AG04450 (cell line): ENCODE data around the gene SLC13A1. TPM values are rescaled to one million over a fixed set of nuclear protein-coding genes. Genes with fewer than 3 reads are reported as not detected.

Experiments used
- CTCF ChIA-PET: fragments of 300-600, 350-600 bp; formaldehyde crosslinking; extraction: SDS; loops from one replicate; lab custom pipeline; 2022; ENCODE audit warnings: antibody characterized with exemption, inconsistent platforms; lab: Charles Lee
- POLR2A ChIA-PET: fragments of 350-600 bp; formaldehyde crosslinking; extraction: SDS; loops from one replicate; lab custom pipeline; 2021; ENCODE audit warnings: antibody characterized with exemption, inconsistent platforms; lab: Yijun Ruan, JAX
- DNase-seq: peaks from one replicate; pipeline ENCODE4 v3.0.0-alpha.2; 2011; ENCODE audit warnings: low read depth, low spot score
- H3K27ac ChIP-seq: one replicate; pipeline ENCODE4 v1.5.1; 2012; ENCODE audit warnings: low read depth, low read length, control low read depth
- H3K27me3 ChIP-seq: one replicate; pipeline ENCODE4 v1.6.0; 2012; ENCODE audit warnings: low read length; ENCODE audit not compliant: control insufficient read depth, insufficient read depth
- H3K4me3 ChIP-seq: 2 replicates; pipeline ENCODE4 v1.5.1; 2011; ENCODE audit warnings: mild to moderate bottlenecking, low read depth, low read length, control low read depth
- H3K9me3 ChIP-seq: 2 replicates; pipeline ENCODE4 v1.5.1; 2012; ENCODE audit warnings: low read length; ENCODE audit not compliant: control insufficient read depth, insufficient read depth
- CTCF ChIP-seq: IDR thresholded peaks from 2 replicates; pipeline ENCODE4 v1.5.1; 2011; ENCODE audit warnings: low read depth, low read length, control low read depth, inconsistent platforms
- polyA plus RNA-seq: library from polyadenylated mRNA; depleted of rRNA; stranded (reverse); fragments of >200 nt; gene quantifications from 2 replicates; pipeline ENCODE4 v1.2.3, GENCODE V29; 2011

SLC13A1 gene
- polyA plus RNA-seq, 1 experiment = not detected

GRCh38 chr7:123114288-123114687 is 85.5 kb downstream of the SLC13A1 start:
- TF ChIP-seq CTCF = no peak
- CTCF ChIA-PET = no interaction called here
- no peak for DNase-seq

GRCh38 chr7:123112833-123113232 is 86.9 kb downstream of the SLC13A1 start:
- no peak overlapping the region for H3K4me3 ChIP-seq
- DNase-seq = no peak
- ChIA-PET POLR2A (no interaction called here), CTCF (no interaction called here)
- peaks cover 10% of the 10 kb centered on the region; the same call in 1 of the 2 replicates for H3K9me3 ChIP-seq
- H3K27ac ChIP-seq = no peak overlapping the region
- no peak for TF ChIP-seq CTCF
- no peaks in the 10 kb centered on the region for H3K27me3 ChIP-seq

More at GRCh38 chr7:123114288-123114687, 85.5 kb downstream of the SLC13A1 start:
- H3K9me3 ChIP-seq = peaks cover 10% of the 10 kb centered on the region; the same call in 1 of the 2 replicates
- H3K4me3 ChIP-seq = no peak overlapping the region
- H3K27me3 ChIP-seq = no peaks in the 10 kb centered on the region
- H3K27ac ChIP-seq = no peak overlapping the region
- POLR2A ChIA-PET = no interaction called here

GRCh38 chr7:123099712-123100111 is 100.1 kb downstream of the SLC13A1 start:
- H3K27ac ChIP-seq = no peak overlapping the region
- no peak for TF ChIP-seq CTCF
- no peak overlapping the region for H3K4me3 ChIP-seq
- H3K27me3 ChIP-seq = no peaks in the 10 kb centered on the region
- no peak for DNase-seq
- ChIA-PET CTCF (no interaction called here), POLR2A (no interaction called here)
- H3K9me3 ChIP-seq = no peaks in the 10 kb centered on the region

GRCh38 chr7:123096976-123097375 is 102.8 kb downstream of the SLC13A1 start:
- DNase-seq = no peak
- TF ChIP-seq CTCF = no peak
- Histone ChIP-seq H3K27ac (no peak overlapping the region), H3K9me3 (no peaks in the 10 kb centered on the region), H3K4me3 (no peak overlapping the region), H3K27me3 (no peaks in the 10 kb centered on the region)
- ChIA-PET CTCF (no interaction called here), POLR2A (no interaction called here)

- no peak overlapping the region for H3K4me3 ChIP-seq
- no peak overlapping the region for H3K27ac ChIP-seq
- H3K9me3 ChIP-seq = peaks cover 3% of the 10 kb centered on the region
- no peaks in the 10 kb centered on the region for H3K27me3 ChIP-seq
- no peak for TF ChIP-seq CTCF
- ChIA-PET POLR2A (no interaction called here), CTCF (no interaction called here)
- no peak for DNase-seq
Measured at GRCh38 chr7:123096434-123096833, 103.3 kb downstream of the SLC13A1 start.
